Pancreas (tissue), 10 donors: ENCODE results near the gene IL16. TPM values are rescaled to one million over a fixed set of nuclear protein-coding genes. Genes with fewer than 3 reads are reported as not detected.
"Not testable (repeated sequence)": the region's sequence is repeated elsewhere in the genome, so short reads cannot be mapped to it uniquely, and the experiment has no call there.

Experiments
- ATAC-seq, 4 donors: fragments of 200-7000 bp; cut with Tn5 transposase; one replicate each; pipeline versions ENCODE4 v1.8.0 to v1.9.1; 2020; ENCODE audit warnings: mild to moderate bottlenecking in 4 of 4, moderate library complexity in 4 of 4
- DNase-seq, 6 donors: peaks; one replicate each; pipeline ENCODE4 v3.0.0-alpha.2; 2020
- FAIRE-seq: peaks from 2 replicates; lab custom pipeline; 2012; peaks lifted over from hg19 to GRCh38; lab: Jason Lieb, UNC
- H3K27ac ChIP-seq, 4 donors: fragments of 200-600 bp; sonication (generic); 1 replicate in 3 of 4; 2 replicates in 1 of 4; pipeline versions ENCODE4 v1.5.0 to v1.8.0; 2020
- H3K27me3 ChIP-seq, 4 donors: fragments of 200-600 bp; one replicate each; pipeline ENCODE4 v1.8.0; 2021
- H3K36me3 ChIP-seq, 3 donors: fragments of 200-600 bp; sonication (generic) in 1 of 3; one replicate each; pipeline versions ENCODE4 v1.5.0 to v1.8.0; 2020 to 2021
- H3K4me1 ChIP-seq, 3 donors: fragments of 200-600 bp; one replicate each; pipeline ENCODE4 v1.8.0; 2021
- H3K4me3 ChIP-seq, 4 donors: fragments of 200-600 bp; sonication (generic) in 2 of 4; one replicate each; pipeline versions ENCODE4 v1.5.0 to v1.8.0; 2020 to 2021
- H3K9me3 ChIP-seq, 4 donors: fragments of 200-600 bp; one replicate each; pipeline ENCODE4 v1.8.0; 2021
- CTCF ChIP-seq, 4 donors: fragments of 200-600 bp; sonication (generic) in 3 of 4; IDR thresholded peaks; one replicate each; pipeline versions ENCODE4 v1.5.0 to v1.8.0; 2021; ENCODE audit warnings: antibody characterized with exemption in 4 of 4
- WGBS, 2 donors: extraction: QIAGEN DNeasy Blood & Tissue Kit; methylation state at CpG; one replicate each; pipeline ENCODE4 v1.1.7; 2013; 5-methylcytosine and 5-hydroxymethylcytosine counted together
- intact Hi-C, 3 donors: fragments of 100-400 bp; cut with DNase I; formaldehyde crosslinking; loops; one replicate each; pipeline versions ENCODE4 v1.11.1 to v1.14.2; 2022
- polyA plus RNA-seq, 2 donors: library from polyadenylated mRNA; stranded (reverse); fragments of 200-250 nt; gene quantifications; one replicate each; pipeline ENCODE4 v1.2.3, GENCODE V29; 2013
- total RNA-seq, 6 donors: library from RNA; stranded (reverse); fragmentation: NEBNext Ultra II Directional in 4 of 6; extraction: Animal tissue kit (Norgen Biotek cat#: 25700) in 4 of 6; gene quantifications; one replicate each; pipeline versions ENCODE4 v1.2.1 to v1.2.4, GENCODE V29; 2021 to 2023
- donor health status: healthy with polysubstance abuse.
- donor health status: DM: no; HTN: no; CAD: no; lungs with moderate emphysema.
- donor health status: DM: no; HTN: no; CAD: no.
- donor health status: control.
- donor health status: control.
- donor health status: Bipolar disorder and iron deficiency.
- donor health status: DM: yes; HTN: yes; CAD: no.
- donor health status: DM: no; HTN: no; CAD: no.
- donor health status: DM: no; HTN: no; CAD: no.
- donor health status: DM: yes; HTN: yes; CAD: no.

IL16 gene
- total and polyA plus RNA-seq, 8 donors, result 0.79 to 7.0 (median 2.4) TPM

GRCh38 chr15:81326466-81327212, 130.0 kb downstream of the IL16 start:
- Histone ChIP-seq H3K27me3 (no peaks in the 10 kb centered on the region), H3K9me3 (no peaks in the 10 kb centered on the region), H3K4me3 (no peak overlapping the region), H3K36me3 (no peaks in the 10 kb centered on the region), H3K4me1 (peaks cover 0 to 3% (median 0%) of the 10 kb centered on the region in 3 donors), H3K27ac (no peak overlapping the region)
- intact Hi-C loops, result no loop called here
- no peak for ATAC-seq
- WGBS, 2 donors, result 47 to 55% methylated on average over 7 of the region's 7 CpGs
- no peak for FAIRE-seq
- DNase-seq, result no peak
- TF ChIP-seq CTCF (IDR thresholded peaks at IDR 0.05), result no peak

- TF ChIP-seq CTCF (IDR thresholded peaks at IDR 0.05), result no peak
- Histone ChIP-seq H3K4me3 (no peak overlapping the region), H3K4me1 (peaks cover 0 to 3% (median 0%) of the 10 kb centered on the region in 3 donors), H3K9me3 (no peaks in the 10 kb centered on the region), H3K27me3 (no peaks in the 10 kb centered on the region), H3K27ac (no peak overlapping the region), H3K36me3 (no peaks in the 10 kb centered on the region)
- DNase-seq, result no peak
- no peak for ATAC-seq
- FAIRE-seq, result no peak
- intact Hi-C loops, result no loop called here
- WGBS, 2 donors, result 88 to 95% methylated on average over 3 of the region's 3 CpGs
Observed at GRCh38 chr15:81327516-81327915, 130.8 kb downstream of the IL16 start.

- FAIRE-seq (no peak), ATAC-seq (no peak), DNase-seq (no peak)
- 94 to 98% methylated on average over 2 of the region's 2 CpGs for WGBS, 2 donors
- no peak for TF ChIP-seq CTCF (IDR thresholded peaks at IDR 0.05)
- no peaks in the 10 kb centered on the region for H3K4me1 ChIP-seq
- no peaks in the 10 kb centered on the region for H3K27me3 ChIP-seq
- H3K4me3 ChIP-seq, result no peak overlapping the region
- H3K27ac ChIP-seq, result no peak overlapping the region
- H3K9me3 ChIP-seq, result no peaks in the 10 kb centered on the region
- no peaks in the 10 kb centered on the region for H3K36me3 ChIP-seq
- intact Hi-C loops, result no loop called here
Observed at GRCh38 chr15:81329446-81329845, 132.8 kb downstream of the IL16 start.

GRCh38 chr15:81330366-81331090, 133.8 kb downstream of the IL16 start:
- Histone ChIP-seq H3K36me3 (no peaks in the 10 kb centered on the region), H3K4me1 (peaks cover 0 to 8% (median 0%) of the 10 kb centered on the region in 3 donors), H3K4me3 (no peak overlapping the region), H3K27me3 (no peaks in the 10 kb centered on the region), H3K9me3 (no peaks in the 10 kb centered on the region), H3K27ac (no peak overlapping the region)
- FAIRE-seq, result no peak
- no peak for ATAC-seq
- intact Hi-C loops, result no loop called here
- TF ChIP-seq CTCF (IDR thresholded peaks at IDR 0.05), result no peak
- no peak for DNase-seq
- WGBS, 2 donors, result 92% methylated on average over 5 of the region's 5 CpGs

GRCh38 chr15:81331141-81331540, 134.5 kb downstream of the IL16 start:
- H3K4me3 ChIP-seq, H3K27me3 ChIP-seq, H3K27ac ChIP-seq, FAIRE-seq, H3K9me3 ChIP-seq, H3K36me3 ChIP-seq, ATAC-seq, H3K4me1 ChIP-seq, DNase-seq, intact Hi-C loops: not testable (repeated sequence)
- 81 to 85% methylated on average over 9 of the region's 9 CpGs for WGBS, 2 donors
